NOMO-1 treated with DMSO at 0.1 percent for 48 hours (cell line): ENCODE measurements around the gene GRIFIN.

ENCODE experiments used
- DNase-seq: peaks from one replicate; lab custom pipeline; 2025; ENCODE audit not compliant: unreplicated experiment; lab: John Stamatoyannopoulos, UW

GRIFIN gene

GRCh38 chr7:2499719-2500430 is 23.7 kb upstream of the GRIFIN start:
- no peak for DNase-seq

- no peak for DNase-seq
Measured at GRCh38 chr7:2499181-2499580, 23.0 kb upstream of the GRIFIN start.

GRCh38 chr7:2498708-2499107 is 22.5 kb upstream of the GRIFIN start:
- no peak for DNase-seq

- DNase-seq: no peak
Measured at GRCh38 chr7:2497500-2498336, 21.5 kb upstream of the GRIFIN start.

- DNase-seq: no peak
Measured at GRCh38 chr7:2497065-2497464, 20.9 kb upstream of the GRIFIN start.

GRCh38 chr7:2496375-2496774 is 20.2 kb upstream of the GRIFIN start:
- no peak for DNase-seq

- no peak for DNase-seq
Measured at GRCh38 chr7:2495418-2496299, 19.5 kb upstream of the GRIFIN start.

- no peak for DNase-seq
Measured at GRCh38 chr7:2494191-2495130, 18.3 kb upstream of the GRIFIN start.

GRCh38 chr7:2493205-2494164 is 17.3 kb upstream of the GRIFIN start:
- no peak for DNase-seq

- no peak for DNase-seq
Measured at GRCh38 chr7:2492038-2492437, 15.8 kb upstream of the GRIFIN start.

GRCh38 chr7:2490181-2490651 is 14.0 kb upstream of the GRIFIN start:
- no peak for DNase-seq

GRCh38 chr7:2488681-2489080 is 12.5 kb upstream of the GRIFIN start:
- DNase-seq: no peak

- no peak for DNase-seq
Measured at GRCh38 chr7:2488272-2488645, 12.1 kb upstream of the GRIFIN start.

- DNase-seq: no peak
Measured at GRCh38 chr7:2487586-2488271, 11.5 kb upstream of the GRIFIN start.

- DNase-seq: no peak
Measured at GRCh38 chr7:2484868-2485267, 8.7 kb upstream of the GRIFIN start.

GRCh38 chr7:2483494-2483893 is 7.3 kb upstream of the GRIFIN start:
- DNase-seq: no peak

- DNase-seq: no peak
Measured at GRCh38 chr7:2482725-2483451, 6.7 kb upstream of the GRIFIN start.

GRCh38 chr7:2481195-2481594 is 5.0 kb upstream of the GRIFIN start:
- no peak for DNase-seq
